NB4 (cell line): ENCODE measurements around the gene NT5C1A.
A peak's percentile ranks its signal among the peaks of the same experiment; 100 is the strongest.

Source experiments
- DNase-seq: peaks from one replicate; pipeline ENCODE4 v3.0.0; 2010; ENCODE audit warnings: low read depth
- H3K4me3 ChIP-seq: one replicate; pipeline ENCODE4 v1.5.1; 2011; ENCODE audit warnings: mild to moderate bottlenecking, low read depth, low read length, moderate library complexity
- MYC ChIP-seq: IDR thresholded peaks from 2 replicates; pipeline ENCODE4 v1.6.1; 2011; ENCODE audit warnings: low read depth, low read length
- POLR2A ChIP-seq: IDR thresholded peaks from 2 replicates; pipeline ENCODE4 v1.6.1; 2011; ENCODE audit warnings: mild to moderate bottlenecking; ENCODE audit not compliant: insufficient read length; ENCODE audit errors: extremely low read depth
- TF ChIP-seq, protein P1 (sequence below): IDR thresholded peaks from 2 replicates; pipeline ENCODE4 v1.6.1; 2011; ENCODE audit warnings: low read depth, low read length
- TF ChIP-seq, protein P2 (sequence below): IDR thresholded peaks from one replicate; pipeline ENCODE4 v1.5.1; 2012; ENCODE audit warnings: low read depth, low read length

NT5C1A gene

DNA sequence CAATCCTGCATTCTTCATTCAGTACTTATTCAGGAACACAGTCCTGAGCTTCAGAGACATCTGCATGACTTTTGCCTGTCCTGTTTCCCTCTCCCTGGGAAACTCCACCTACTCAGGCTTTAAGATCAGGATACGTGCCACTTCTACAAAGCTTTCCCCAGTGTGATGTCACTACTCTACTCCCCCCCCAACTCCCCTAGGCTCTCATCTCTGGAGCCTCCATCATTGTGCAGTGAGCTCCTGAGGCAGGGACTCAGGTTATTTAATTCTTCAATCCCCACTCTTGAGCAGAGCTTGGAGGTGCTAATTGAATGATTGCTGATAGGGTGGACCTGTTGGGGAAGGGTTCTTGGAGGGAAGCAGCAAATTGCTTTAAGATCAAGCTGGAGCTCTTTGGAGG is 1.2 kb downstream of the NT5C1A start:
- DNase-seq, result no peak
- TF ChIP-seq MYC, result no peak
- TF ChIP-seq, protein P1, sequence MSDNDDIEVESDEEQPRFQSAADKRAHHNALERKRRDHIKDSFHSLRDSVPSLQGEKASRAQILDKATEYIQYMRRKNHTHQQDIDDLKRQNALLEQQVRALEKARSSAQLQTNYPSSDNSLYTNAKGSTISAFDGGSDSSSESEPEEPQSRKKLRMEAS, result no peak
- no peak for TF ChIP-seq POLR2A
- TF ChIP-seq, protein P2, sequence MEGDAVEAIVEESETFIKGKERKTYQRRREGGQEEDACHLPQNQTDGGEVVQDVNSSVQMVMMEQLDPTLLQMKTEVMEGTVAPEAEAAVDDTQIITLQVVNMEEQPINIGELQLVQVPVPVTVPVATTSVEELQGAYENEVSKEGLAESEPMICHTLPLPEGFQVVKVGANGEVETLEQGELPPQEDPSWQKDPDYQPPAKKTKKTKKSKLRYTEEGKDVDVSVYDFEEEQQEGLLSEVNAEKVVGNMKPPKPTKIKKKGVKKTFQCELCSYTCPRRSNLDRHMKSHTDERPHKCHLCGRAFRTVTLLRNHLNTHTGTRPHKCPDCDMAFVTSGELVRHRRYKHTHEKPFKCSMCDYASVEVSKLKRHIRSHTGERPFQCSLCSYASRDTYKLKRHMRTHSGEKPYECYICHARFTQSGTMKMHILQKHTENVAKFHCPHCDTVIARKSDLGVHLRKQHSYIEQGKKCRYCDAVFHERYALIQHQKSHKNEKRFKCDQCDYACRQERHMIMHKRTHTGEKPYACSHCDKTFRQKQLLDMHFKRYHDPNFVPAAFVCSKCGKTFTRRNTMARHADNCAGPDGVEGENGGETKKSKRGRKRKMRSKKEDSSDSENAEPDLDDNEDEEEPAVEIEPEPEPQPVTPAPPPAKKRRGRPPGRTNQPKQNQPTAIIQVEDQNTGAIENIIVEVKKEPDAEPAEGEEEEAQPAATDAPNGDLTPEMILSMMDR, result no peak
- no peak overlapping the region for H3K4me3 ChIP-seq

DNA sequence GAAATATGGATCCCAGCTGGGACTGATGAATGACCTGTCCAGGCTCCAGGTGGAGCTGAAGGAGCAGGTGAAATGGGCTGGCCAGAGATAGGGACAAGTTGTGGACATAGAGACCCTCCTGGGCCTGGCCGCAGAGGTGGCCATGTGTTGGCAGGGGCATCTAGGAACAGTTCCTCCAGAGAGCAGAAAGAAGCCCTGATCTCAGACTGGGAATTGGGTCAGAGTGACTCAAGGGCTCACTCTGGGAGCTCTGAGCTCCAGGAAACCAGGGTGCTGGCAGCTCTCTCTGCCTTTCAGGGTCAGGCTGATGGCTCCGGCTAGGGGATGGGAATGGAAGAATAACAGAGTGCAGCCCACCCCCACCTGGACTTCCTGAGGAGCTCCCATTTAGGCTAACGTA is 3.0 kb downstream of the NT5C1A start:
- TF ChIP-seq, protein P2, result no peak
- TF ChIP-seq POLR2A, result no peak
- no peak for TF ChIP-seq MYC
- TF ChIP-seq, protein P1, result no peak
- no peak overlapping the region for H3K4me3 ChIP-seq
- no peak for DNase-seq

DNA sequence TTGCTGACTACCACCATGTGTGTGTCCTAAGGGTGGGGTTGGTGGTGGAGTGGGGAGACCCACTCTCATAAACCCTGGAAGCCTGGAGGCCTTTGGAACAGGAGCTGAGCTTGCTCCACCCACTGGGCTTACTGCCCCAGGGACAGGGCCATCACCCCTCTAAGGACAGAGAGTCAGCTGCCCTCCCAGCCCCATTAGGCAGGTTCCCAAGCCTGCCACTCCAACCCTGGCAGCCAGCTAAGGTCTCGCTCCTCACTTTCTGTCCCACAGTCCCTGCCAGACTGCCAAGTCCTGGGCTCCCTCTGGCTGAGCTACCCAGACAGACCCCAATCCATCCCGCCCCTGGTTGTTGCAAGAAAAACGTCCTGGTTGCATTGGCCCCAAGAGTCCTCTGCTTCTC is 3.8 kb downstream of the NT5C1A start:
- no peak for DNase-seq
- TF ChIP-seq, protein P2, result no peak
- TF ChIP-seq MYC (no peak), POLR2A (no peak)
- TF ChIP-seq, protein P1, result no peak
- H3K4me3 ChIP-seq, result no peak overlapping the region

DNA sequence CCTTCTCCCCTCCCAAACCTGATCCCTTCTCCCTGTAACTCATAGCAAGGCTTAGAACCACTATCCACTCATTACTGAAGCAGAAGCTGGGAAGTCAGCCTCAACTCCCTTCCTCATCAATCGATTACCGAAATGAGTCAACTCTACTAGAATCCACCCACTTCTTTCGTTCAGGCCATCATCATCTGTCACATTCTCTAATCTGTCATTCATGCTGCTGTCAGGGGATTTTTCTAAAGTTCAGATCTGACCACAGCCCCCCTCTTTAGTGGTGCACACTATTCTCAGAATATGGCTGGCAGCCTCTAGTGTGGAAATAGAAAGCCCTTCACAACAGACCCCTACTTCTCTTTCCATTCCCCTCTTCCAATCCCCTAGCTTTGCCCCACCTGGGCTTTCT is 5.1 kb downstream of the NT5C1A start:
- no peak for TF ChIP-seq MYC
- TF ChIP-seq POLR2A, result no peak
- TF ChIP-seq, protein P2, result no peak
- TF ChIP-seq, protein P1, result no peak
- DNase-seq, result no peak
- no peak overlapping the region for H3K4me3 ChIP-seq

DNA sequence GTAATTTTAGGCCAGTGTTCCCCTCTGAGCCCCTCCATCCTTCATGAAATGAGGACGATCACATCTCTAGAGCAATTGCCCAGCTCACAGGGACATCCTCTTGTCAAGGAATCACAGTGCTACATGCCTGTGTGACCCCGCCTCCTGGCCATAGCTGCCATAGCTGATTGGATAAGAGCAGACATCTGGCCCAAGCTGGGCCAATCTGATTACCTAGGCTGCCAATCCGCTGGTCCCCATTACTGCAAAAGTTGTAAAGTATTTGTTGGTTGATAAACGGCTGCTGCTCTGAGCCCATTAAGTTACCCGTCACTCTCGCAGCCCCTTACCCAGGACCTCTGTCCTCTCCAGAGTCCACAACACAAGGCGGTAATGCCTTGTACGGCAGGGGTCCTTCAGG is 8.3 kb downstream of the NT5C1A start:
- peak; percentile 28 for DNase-seq
- H3K4me3 ChIP-seq, result no peak overlapping the region
- TF ChIP-seq, protein P2, result no peak
- TF ChIP-seq, protein P1, result no peak
- TF ChIP-seq MYC (no peak), POLR2A (no peak)

DNA sequence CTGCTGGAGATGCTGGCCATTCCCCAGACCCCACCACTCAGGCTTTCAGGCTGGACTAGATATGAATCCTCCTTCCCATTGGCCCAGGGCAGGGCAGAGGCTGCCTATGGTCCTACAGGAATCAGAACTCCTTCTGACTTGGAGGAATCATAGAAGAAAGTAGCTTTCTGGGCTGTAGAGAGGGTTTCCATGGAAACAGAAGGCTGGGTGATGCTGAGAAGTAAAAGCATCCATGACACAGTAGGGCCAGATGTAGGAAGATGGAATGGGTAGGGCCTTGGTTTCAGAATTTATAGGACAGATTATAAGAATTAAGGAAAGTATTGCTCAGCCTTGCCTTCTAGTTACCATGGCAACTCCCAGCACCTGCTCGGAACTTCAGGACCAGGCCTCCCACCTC is 9.0 kb downstream of the NT5C1A start:
- TF ChIP-seq MYC (no peak), POLR2A (no peak)
- TF ChIP-seq, protein P1, result no peak
- TF ChIP-seq, protein P2, result no peak
- DNase-seq, result no peak
- no peak overlapping the region for H3K4me3 ChIP-seq
